B cell (primary cell): Measurements from ENCODE around the gene TPSG1. TPM values are rescaled to one million over a fixed set of nuclear protein-coding genes. Genes with fewer than 3 reads are reported as not detected.

ENCODE experiments used
- ATAC-seq: fragments of 200-7000 bp; cut with Tn5 transposase; one replicate; pipeline ENCODE4 v1.10.0; 2021; ENCODE audit warnings: low read depth, mild to moderate bottlenecking, moderate number of reproducible peaks, moderate library complexity
- CTCF ChIA-PET: fragments of 350-600 bp; sonication (Branson Sonifier 250); formaldehyde crosslinking; loops from one replicate; lab custom pipeline; 2021; ENCODE audit warnings: antibody characterized with exemption, inconsistent platforms; lab: Charles Lee
- POLR2A ChIA-PET: fragments of 350-600 bp; sonication (Branson Sonifier 250); formaldehyde crosslinking; loops from one replicate; lab custom pipeline; 2021; ENCODE audit warnings: antibody characterized with exemption; lab: Charles Lee
- DNase-seq: peaks from one replicate; pipeline ENCODE4 v3.0.0; 2013
- H2AFZ ChIP-seq: 2 replicates; pipeline ENCODE4 v1.6.1; 2012; ENCODE audit warnings: mild to moderate bottlenecking, low read depth, low read length; ENCODE audit not compliant: insufficient read depth, poor library complexity, severe bottlenecking
- H3K27ac ChIP-seq, 2 donors: 1 replicate in 1 of 2; 2 replicates in 1 of 2; pipeline ENCODE4 v1.5.1; 2012 to 2013; ENCODE audit warnings: low read length in 2 of 2, mild to moderate bottlenecking in 2 of 2, moderate library complexity in 1 of 2
- H3K27me3 ChIP-seq, 4 experiments: fragments of 200-600 bp in 1 of 4; sonication (generic) in 1 of 4; replicated peaks in 1 of 4; 1 replicate in 2 of 4; 2 replicates in 2 of 4; pipeline versions ENCODE4 v1.6.1 to v1.7.0; 2013 to 2016; ENCODE audit warnings: low read length in 3 of 4, mild to moderate bottlenecking in 2 of 4, mixed read lengths in 1 of 4, moderate library complexity in 1 of 4; ENCODE audit not compliant: insufficient read depth in 4 of 4, control insufficient read depth in 3 of 4; ENCODE audit errors: control extremely low read depth in 1 of 4
- H3K36me3 ChIP-seq, 2 experiments: replicated peaks in 1 of 2; 1 replicate in 1 of 2; 2 replicates in 1 of 2; pipeline versions ENCODE4 v1.6.1 to v1.7.1; 2013; ENCODE audit warnings: low read length in 1 of 2; ENCODE audit not compliant: insufficient read depth in 2 of 2, control insufficient read depth in 1 of 2; ENCODE audit errors: control extremely low read depth in 1 of 2, extremely low read depth in 1 of 2
- H3K4me1 ChIP-seq, 2 donors: fragments of 200-600 bp in 1 of 2; sonication (generic) in 1 of 2; 1 replicate in 1 of 2; 2 replicates in 1 of 2; pipeline versions ENCODE4 v1.5.1 to v1.6.1; 2013 to 2017; ENCODE audit warnings: low read length in 2 of 2; ENCODE audit not compliant: control insufficient read depth in 2 of 2, insufficient read depth in 2 of 2
- H3K4me2 ChIP-seq: replicated peaks from 2 replicates; pipeline ENCODE3; 2012; ENCODE audit warnings: mild to moderate bottlenecking, low read depth, low read length; ENCODE audit not compliant: poor library complexity, severe bottlenecking
- H3K4me3 ChIP-seq, 5 experiments: fragments of 200-600 bp in 1 of 5; sonication (generic) in 1 of 5; 1 replicate in 3 of 5; 2 replicates in 2 of 5; pipeline versions ENCODE4 v1.5.1 to v1.7.0; 2011 to 2016; ENCODE audit warnings: low read length in 4 of 5, mild to moderate bottlenecking in 4 of 5, low read depth in 2 of 5, control low read depth in 1 of 5, moderate library complexity in 1 of 5; ENCODE audit not compliant: insufficient read depth in 1 of 5; ENCODE audit errors: control extremely low read depth in 1 of 5, extremely low read depth in 1 of 5
- H3K79me2 ChIP-seq: fragments of 200-600 bp; sonication (generic); one replicate; pipeline ENCODE4 v1.6.0; 2016; ENCODE audit warnings: low read length; ENCODE audit not compliant: control insufficient read depth, insufficient read depth
- H3K9ac ChIP-seq: fragments of 200-600 bp; sonication (generic); 2 replicates; pipeline ENCODE4 v1.6.1; 2017; ENCODE audit warnings: mild to moderate bottlenecking, low read length, moderate library complexity
- H3K9me3 ChIP-seq, 3 donors: one replicate each; pipeline versions ENCODE4 v1.6.1 to v1.7.1; 2013; ENCODE audit warnings: low read length in 2 of 3; ENCODE audit not compliant: control insufficient read depth in 2 of 3, insufficient read depth in 1 of 3; ENCODE audit errors: control extremely low read depth in 1 of 3
- H4K20me1 ChIP-seq: 2 replicates; pipeline ENCODE4 v1.6.0; 2012; ENCODE audit warnings: mild to moderate bottlenecking, low read length; ENCODE audit not compliant: insufficient read depth, control insufficient read depth, poor library complexity, severe bottlenecking
- H3K27ac Mint-ChIP-seq: one replicate; pipeline ENCODE4 v1.8.0; 2021; ENCODE audit warnings: mixed read lengths
- H3K27me3 Mint-ChIP-seq: one replicate; pipeline ENCODE4 v1.8.0; 2021; ENCODE audit warnings: mixed read lengths
- H3K4me1 Mint-ChIP-seq: one replicate; pipeline ENCODE4 v1.8.0; 2021; ENCODE audit warnings: mixed read lengths
- H3K4me3 Mint-ChIP-seq: one replicate; pipeline ENCODE4 v1.8.0; 2021; ENCODE audit warnings: mixed read lengths
- H3K9me3 Mint-ChIP-seq: one replicate; pipeline ENCODE4 v1.8.0; 2022; ENCODE audit warnings: mixed read lengths; ENCODE audit not compliant: insufficient read depth
- EZH2 ChIP-seq: IDR thresholded peaks from 2 replicates; pipeline ENCODE4 v1.6.1; 2012; ENCODE audit warnings: borderline replicate concordance, low read depth, mild to moderate bottlenecking, moderate library complexity, low read length; ENCODE audit not compliant: insufficient read depth, poor library complexity, severe bottlenecking
- WGBS: methylation state at CpG from one replicate; pipeline ENCODE4 v1.1.5; 2013; ENCODE audit warnings: missing lambda C conversion rate; ENCODE audit not compliant: insufficient coverage; 5-methylcytosine and 5-hydroxymethylcytosine counted together
- intact Hi-C: fragments of 100-400 bp; cut with micrococcal nuclease; formaldehyde crosslinking; loops from one replicate; pipeline ENCODE4 v1.10.0; 2022
- polyA plus RNA-seq: library from polyadenylated mRNA; depleted of rRNA; stranded (reverse); fragments of >200 nt; gene quantifications from 2 replicates; pipeline ENCODE4 v1.2.3, GENCODE V29; 2012
- total RNA-seq, 2 donors: library from RNA; stranded (reverse); fragments of 120-200 nt in 1 of 2; gene quantifications; 1 replicate in 1 of 2; 2 replicates in 1 of 2; pipeline versions ENCODE4 v1.2.3 to v1.2.4, GENCODE V29; 2013 to 2022
- TF ChIP-seq, protein P1 (sequence below): fragments of 200-600 bp; IDR thresholded peaks from one replicate; pipeline ENCODE4 v1.8.0; 2022; ENCODE audit warnings: antibody characterized with exemption, mild to moderate bottlenecking

TPSG1 gene
- total and polyA plus RNA-seq, 2 donors (not counting 1 experiment from before 2014, with no cell fraction given): not detected

DNA sequence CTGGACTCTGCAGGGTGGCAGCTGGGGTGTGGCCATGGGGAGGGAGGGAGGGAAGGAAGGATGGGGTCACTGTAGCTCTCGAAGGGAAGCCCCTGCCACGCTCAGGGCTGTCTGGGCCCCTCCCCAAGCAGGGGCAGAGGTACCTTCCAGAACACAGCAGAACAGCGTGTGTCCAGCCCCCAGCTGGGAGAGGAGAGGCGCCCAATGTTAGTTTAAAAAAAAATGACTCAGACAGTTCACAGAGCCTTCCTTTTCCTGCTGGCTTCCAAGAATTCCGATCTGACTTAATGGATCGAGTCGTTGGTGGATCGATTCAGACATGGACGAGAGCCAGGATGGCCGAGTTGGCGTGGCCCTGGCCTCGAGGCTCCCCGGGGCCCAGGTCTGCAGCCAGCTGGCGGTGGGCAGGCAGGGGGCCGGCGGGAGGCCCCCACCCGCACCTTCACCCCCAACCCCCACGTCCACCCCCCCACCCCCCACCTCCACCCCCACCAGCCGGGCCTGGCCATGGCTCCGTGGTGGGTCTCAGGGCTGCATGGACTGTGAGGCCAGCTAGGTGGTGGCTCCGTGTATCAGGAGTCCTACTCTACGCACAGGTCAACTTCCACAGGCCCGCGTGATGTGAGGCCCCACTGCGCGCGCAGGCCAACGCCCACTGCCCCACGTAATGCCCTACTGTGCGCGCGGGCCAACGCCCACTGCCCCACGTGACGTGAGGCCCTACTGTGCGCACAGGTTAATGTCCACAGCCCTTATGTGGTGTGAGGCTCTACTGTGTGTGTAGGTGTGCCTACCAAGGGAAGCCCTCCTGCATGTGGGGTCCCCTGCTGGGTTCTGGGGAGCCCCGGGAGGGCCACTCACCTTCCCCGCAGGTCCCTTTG, 50.4 kb downstream of the TPSG1 start:
- H4K20me1 ChIP-seq: no peaks in the 10 kb centered on the region
- TF ChIP-seq EZH2: no peak
- TF ChIP-seq, protein P1, sequence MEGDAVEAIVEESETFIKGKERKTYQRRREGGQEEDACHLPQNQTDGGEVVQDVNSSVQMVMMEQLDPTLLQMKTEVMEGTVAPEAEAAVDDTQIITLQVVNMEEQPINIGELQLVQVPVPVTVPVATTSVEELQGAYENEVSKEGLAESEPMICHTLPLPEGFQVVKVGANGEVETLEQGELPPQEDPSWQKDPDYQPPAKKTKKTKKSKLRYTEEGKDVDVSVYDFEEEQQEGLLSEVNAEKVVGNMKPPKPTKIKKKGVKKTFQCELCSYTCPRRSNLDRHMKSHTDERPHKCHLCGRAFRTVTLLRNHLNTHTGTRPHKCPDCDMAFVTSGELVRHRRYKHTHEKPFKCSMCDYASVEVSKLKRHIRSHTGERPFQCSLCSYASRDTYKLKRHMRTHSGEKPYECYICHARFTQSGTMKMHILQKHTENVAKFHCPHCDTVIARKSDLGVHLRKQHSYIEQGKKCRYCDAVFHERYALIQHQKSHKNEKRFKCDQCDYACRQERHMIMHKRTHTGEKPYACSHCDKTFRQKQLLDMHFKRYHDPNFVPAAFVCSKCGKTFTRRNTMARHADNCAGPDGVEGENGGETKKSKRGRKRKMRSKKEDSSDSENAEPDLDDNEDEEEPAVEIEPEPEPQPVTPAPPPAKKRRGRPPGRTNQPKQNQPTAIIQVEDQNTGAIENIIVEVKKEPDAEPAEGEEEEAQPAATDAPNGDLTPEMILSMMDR: no peak
- intact Hi-C loops: no loop called here
- H3K36me3 ChIP-seq: no peaks in the 10 kb centered on the region
- peaks cover 3% of the 10 kb centered on the region for H3K27me3 Mint-ChIP-seq
- CTCF ChIA-PET: no interaction called here
- POLR2A ChIA-PET: no interaction called here
- no peaks in the 10 kb centered on the region for H3K4me1 ChIP-seq
- no peak overlapping the region for H2AFZ ChIP-seq
- H3K4me1 Mint-ChIP-seq: no peaks in the 10 kb centered on the region
- no peaks in the 10 kb centered on the region for H3K79me2 ChIP-seq
- DNase-seq (no peak), ATAC-seq (no peak)
- no peak overlapping the region for H3K27ac Mint-ChIP-seq
- H3K27me3 ChIP-seq: no peaks in the 10 kb centered on the region
- H3K4me2 ChIP-seq: no peak overlapping the region
- H3K27ac ChIP-seq: no peak overlapping the region
- WGBS: 84% methylated on average over 29 of the region's 38 CpGs
- no peaks in the 10 kb centered on the region for H3K9me3 Mint-ChIP-seq
- no peaks in the 10 kb centered on the region for H3K9me3 ChIP-seq
- no peak overlapping the region for H3K4me3 ChIP-seq
- H3K9ac ChIP-seq: no peak overlapping the region
- no peak overlapping the region for H3K4me3 Mint-ChIP-seq

DNA sequence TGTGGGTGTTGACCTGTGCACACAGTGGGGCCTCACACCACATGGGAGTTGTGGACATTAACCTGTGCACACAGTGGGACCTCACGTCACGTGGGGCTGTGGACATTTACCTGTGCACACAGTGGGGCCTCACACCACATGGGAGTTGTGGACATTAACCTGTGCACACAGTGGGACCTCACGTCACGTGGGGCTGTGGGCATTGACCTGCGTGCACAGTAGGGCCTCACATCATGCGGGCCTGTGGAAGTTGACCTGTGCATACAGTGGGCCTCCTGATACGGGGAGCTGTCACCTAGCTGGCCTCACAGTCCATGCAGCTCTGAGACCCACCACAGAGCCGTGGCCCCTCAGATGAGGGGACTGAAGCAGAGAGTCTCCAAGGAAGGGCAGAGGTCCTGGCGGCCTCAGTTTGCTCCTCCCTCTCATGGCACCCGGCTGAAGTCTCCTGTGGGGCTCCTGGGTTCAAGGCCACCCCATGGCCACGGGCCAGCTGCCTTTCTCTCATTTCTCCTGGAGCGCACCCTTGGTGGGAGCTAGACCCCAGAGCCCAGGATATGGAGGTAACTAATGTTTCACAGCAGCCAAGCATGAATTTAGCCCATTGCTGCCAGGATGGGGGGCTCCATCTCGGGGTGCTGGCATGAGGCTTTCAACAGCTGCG, 51.1 kb downstream of the TPSG1 start:
- Mint-ChIP-seq H3K27ac (no peak overlapping the region), H3K4me3 (no peak overlapping the region), H3K27me3 (peaks cover 3% of the 10 kb centered on the region), H3K9me3 (no peaks in the 10 kb centered on the region), H3K4me1 (no peaks in the 10 kb centered on the region)
- no peak overlapping the region for H3K27ac ChIP-seq
- no peak overlapping the region for H3K4me2 ChIP-seq
- TF ChIP-seq, protein P1: no peak
- no peak for TF ChIP-seq EZH2
- no peaks in the 10 kb centered on the region for H3K79me2 ChIP-seq
- 84% methylated on average over 14 of the region's 14 CpGs for WGBS
- DNase-seq (no peak), ATAC-seq (no peak)
- ChIA-PET CTCF (no interaction called here), POLR2A (no interaction called here)
- no peaks in the 10 kb centered on the region for H3K27me3 ChIP-seq
- no peaks in the 10 kb centered on the region for H4K20me1 ChIP-seq
- H3K9me3 ChIP-seq: no peaks in the 10 kb centered on the region
- H2AFZ ChIP-seq: no peak overlapping the region
- intact Hi-C loops: no loop called here
- no peaks in the 10 kb centered on the region for H3K36me3 ChIP-seq
- H3K4me1 ChIP-seq: no peaks in the 10 kb centered on the region
- H3K9ac ChIP-seq: no peak overlapping the region
- no peak overlapping the region for H3K4me3 ChIP-seq
